ENCODE data around the gene CDK2AP2.
A peak's percentile ranks its signal among the peaks of the same experiment; 100 is the strongest.
"Not testable (repeated sequence)": the region's sequence is repeated elsewhere in the genome, so short reads cannot be mapped to it uniquely, and the experiment has no call there.

The CDK2AP2 gene

GRCh38 chr11:67523556-67524479 lies 15.9 kb upstream of the CDK2AP2 start:
- DNase-seq, result no peak

GRCh38 chr11:67522844-67523555 lies 15.0 kb upstream of the CDK2AP2 start, which contains the start of gene CABP2:
Gene CABP2 (minus strand): TSS chr11:67523446. CDS start chr11:67523326, 120 bp downstream.
- no peak for DNase-seq

- no peak for DNase-seq
Observed at GRCh38 chr11:67522338-67522737, 14.4 kb upstream of the CDK2AP2 start.

GRCh38 chr11:67521924-67522323 lies 14.0 kb upstream of the CDK2AP2 start:
- no peak for DNase-seq

- no peak for DNase-seq
Observed at GRCh38 chr11:67520856-67521824, 13.2 kb upstream of the CDK2AP2 start.

GRCh38 chr11:67519726-67520125 lies 11.8 kb upstream of the CDK2AP2 start:
- no peak for DNase-seq

GRCh38 chr11:67517784-67518552 lies 10.0 kb upstream of the CDK2AP2 start:
- no peak for DNase-seq

- no peak for DNase-seq
Observed at GRCh38 chr11:67516806-67517205, 8.8 kb upstream of the CDK2AP2 start.

- no peak for DNase-seq
Observed at GRCh38 chr11:67514116-67514515, 6.2 kb upstream of the CDK2AP2 start.

- not testable (repeated sequence) for DNase-seq
Observed at GRCh38 chr11:67511558-67511957, 3.6 kb upstream of the CDK2AP2 start.

- no peak for DNase-seq
Observed at GRCh38 chr11:67510023-67510345, 2.0 kb upstream of the CDK2AP2 start.

- peak; percentile 99 for DNase-seq
Observed at GRCh38 chr11:67508486-67509121, 642 bp upstream of the CDK2AP2 start.

GRCh38 chr11:67507242-67507863 lies 609 bp downstream of the CDK2AP2 start:
- DNase-seq, result no peak

GRCh38 chr11:67506426-67507051 lies 1.4 kb downstream of the CDK2AP2 start:
- no peak for DNase-seq

- peak; percentile 91 for DNase-seq
Observed at GRCh38 chr11:67505605-67506396, 2.2 kb downstream of the CDK2AP2 start.

GRCh38 chr11:67504950-67505581 lies 2.9 kb downstream of the CDK2AP2 start, which contains the start of gene PITPNM1:
Gene PITPNM1 (minus strand): TSS chr11:67505363. CDS start chr11:67504180, 1,183 bp downstream.
- peak; percentile 68 for DNase-seq

GRCh38 chr11:67504005-67504949 lies 3.7 kb downstream of the CDK2AP2 start:
- DNase-seq, result no peak

All from activated naive CD4-positive, alpha-beta T cell treated with anti-CD3 and anti-CD28 coated beads, Interleukin-2, amount 50 U/mL, for 16 hours (primary cell).